H1 (cell line): ENCODE data around the gene HYAL4. TPM values are rescaled to one million over a fixed set of nuclear protein-coding genes. Genes with fewer than 3 reads are reported as not detected.

ENCODE experiments used
- CTCF ChIA-PET: fragments of 300-600 bp; sonication (Branson Sonifier 250); formaldehyde crosslinking; loops from one replicate; lab custom pipeline; 2021; ENCODE audit not compliant: partially characterized antibody; lab: Charles Lee
- POLR2A ChIA-PET: fragments of 300-600 bp; sonication (Branson Sonifier 250); formaldehyde crosslinking; loops from one replicate; lab custom pipeline; 2021; ENCODE audit warnings: inconsistent platforms; ENCODE audit not compliant: partially characterized antibody; lab: Charles Lee
- DNase-seq, 2 experiments: peaks; one replicate each; pipeline versions ENCODE4 v3.0.0 to v3.0.0-alpha.2; 2010 to 2022; ENCODE audit warnings: low spot score in 2 of 2, low read depth in 1 of 2, mixed read lengths in 1 of 2
- FAIRE-seq: peaks from 2 replicates; lab custom pipeline; 2011; peaks lifted over from hg19 to GRCh38; lab: Jason Lieb, UNC
- H2AFZ ChIP-seq: 2 replicates; pipeline ENCODE4 v1.8.1; 2012; ENCODE audit warnings: low read length, inconsistent platforms
- H2AK5ac ChIP-seq: 2 replicates; pipeline ENCODE4 v1.6.1; 2013; ENCODE audit warnings: low read depth, low read length
- H2BK120ac ChIP-seq: replicated peaks from 2 replicates; pipeline ENCODE3; 2013; ENCODE audit warnings: low read depth, low read length, inconsistent platforms
- H2BK12ac ChIP-seq: 2 replicates; pipeline ENCODE4 v1.6.1; 2013; ENCODE audit warnings: low read depth, low read length
- H2BK15ac ChIP-seq: 2 replicates; pipeline ENCODE4 v1.6.1; 2013; ENCODE audit warnings: low read length
- H2BK20ac ChIP-seq: 2 replicates; pipeline ENCODE4 v1.6.1; 2013; ENCODE audit warnings: low read length
- H2BK5ac ChIP-seq: 2 replicates; pipeline ENCODE4 v1.6.1; 2013; ENCODE audit warnings: low read depth, low read length
- H3K14ac ChIP-seq: 2 replicates; pipeline ENCODE4 v1.6.1; 2013; ENCODE audit warnings: inconsistent platforms; ENCODE audit not compliant: insufficient read length
- H3K18ac ChIP-seq: 2 replicates; pipeline ENCODE4 v1.6.1; 2013; ENCODE audit warnings: low read length; ENCODE audit errors: extremely low read depth
- H3K23ac ChIP-seq: 2 replicates; pipeline ENCODE4 v1.6.1; 2013; ENCODE audit warnings: inconsistent platforms; ENCODE audit not compliant: insufficient read length
- H3K23me2 ChIP-seq: 2 replicates; pipeline ENCODE4 v1.6.1; 2013; ENCODE audit warnings: low read depth, low read length
- H3K27ac ChIP-seq: 2 replicates; pipeline ENCODE4 v1.6.1; 2011; ENCODE audit warnings: low read depth, low read length, inconsistent platforms
- H3K27me3 ChIP-seq, 4 experiments: replicated peaks in 1 of 4; 1 replicate in 1 of 4; 2 replicates in 3 of 4; pipeline versions ENCODE4 v1.6.1 to v1.8.1; 2011 to 2013; ENCODE audit warnings: low read length in 3 of 4, mild to moderate bottlenecking in 3 of 4, inconsistent platforms in 2 of 4, mixed read lengths in 2 of 4, moderate library complexity in 1 of 4; ENCODE audit not compliant: control insufficient read depth in 3 of 4, insufficient read depth in 3 of 4; ENCODE audit errors: extremely low read depth in 1 of 4
- H3K36me3 ChIP-seq, 4 experiments: 2 replicates each; pipeline versions ENCODE4 v1.6.1 to v1.8.1; 2011 to 2013; ENCODE audit warnings: mild to moderate bottlenecking in 4 of 4, low read length in 3 of 4, moderate library complexity in 2 of 4, control low read depth in 1 of 4, inconsistent platforms in 1 of 4; ENCODE audit not compliant: insufficient read depth in 4 of 4, control insufficient read depth in 2 of 4
- H3K4ac ChIP-seq: replicated peaks from 2 replicates; pipeline ENCODE3; 2013; ENCODE audit warnings: low read length, low read depth, mixed read lengths, inconsistent platforms; ENCODE audit not compliant: insufficient read length
- H3K4me1 ChIP-seq, 4 experiments: replicated peaks in 1 of 4; 1 replicate in 1 of 4; 2 replicates in 3 of 4; pipeline versions ENCODE4 v1.6.1 to v1.8.1; 2011 to 2013; ENCODE audit warnings: low read length in 3 of 4, inconsistent platforms in 2 of 4, mixed read lengths in 1 of 4; ENCODE audit not compliant: insufficient read depth in 4 of 4, control insufficient read depth in 3 of 4
- H3K4me2 ChIP-seq, 2 experiments: 2 replicates each; pipeline versions ENCODE4 v1.6.1 to v1.8.1; 2011 to 2013; ENCODE audit warnings: low read depth in 2 of 2, low read length in 2 of 2, control low read depth in 1 of 2, inconsistent platforms in 1 of 2, mild to moderate bottlenecking in 1 of 2; ENCODE audit not compliant: insufficient read depth in 1 of 2
- H3K4me3 ChIP-seq, 4 experiments: fragments of 200-600, 300-600 bp in 1 of 4; sonication (generic), shearing (Covaris generic), sonication (Bioruptor Twin) in 1 of 4; 2 replicates each; pipeline versions ENCODE4 v1.5.1 to v1.8.1; 2011 to 2016; ENCODE audit warnings: low read length in 4 of 4, low read depth in 3 of 4, control low read depth in 2 of 4, inconsistent platforms in 2 of 4, mild to moderate bottlenecking in 2 of 4, mixed read lengths in 1 of 4, moderate library complexity in 1 of 4; ENCODE audit not compliant: insufficient read depth in 2 of 4; ENCODE audit errors: extremely low read depth in 1 of 4
- H3K56ac ChIP-seq: replicated peaks from 2 replicates; pipeline ENCODE3; 2013; ENCODE audit warnings: low read depth, mild to moderate bottlenecking, mixed read lengths, low read length, inconsistent platforms; ENCODE audit not compliant: insufficient read length
- H3K79me1 ChIP-seq: 2 replicates; pipeline ENCODE4 v1.6.1; 2013; ENCODE audit warnings: low read depth, low read length, control low read depth
- H3K79me2 ChIP-seq, 2 experiments: 2 replicates each; pipeline versions ENCODE4 v1.6.1 to v1.8.1; 2012 to 2013; ENCODE audit warnings: low read length in 2 of 2, mild to moderate bottlenecking in 2 of 2, inconsistent platforms in 1 of 2; ENCODE audit not compliant: insufficient read depth in 2 of 2, control insufficient read depth in 1 of 2
- H3K9ac ChIP-seq, 4 experiments: replicated peaks in 1 of 4; 1 replicate in 1 of 4; 2 replicates in 3 of 4; pipeline versions ENCODE4 v1.6.1 to v1.8.1; 2011 to 2013; ENCODE audit warnings: low read depth in 3 of 4, low read length in 3 of 4, control low read depth in 2 of 4, mild to moderate bottlenecking in 2 of 4, moderate library complexity in 2 of 4, inconsistent platforms in 1 of 4; ENCODE audit errors: extremely low read depth in 1 of 4
- H3K9me3 ChIP-seq, 2 experiments: 2 replicates each; pipeline versions ENCODE4 v1.6.1 to v1.8.1; 2012 to 2013; ENCODE audit warnings: mild to moderate bottlenecking in 2 of 2, moderate library complexity in 2 of 2, control low read depth in 1 of 2, inconsistent platforms in 1 of 2, low read depth in 1 of 2, low read length in 1 of 2, mixed read lengths in 1 of 2; ENCODE audit not compliant: insufficient read depth in 2 of 2
- H4K20me1 ChIP-seq, 2 experiments: replicated peaks in 1 of 2; 2 replicates each; pipeline versions ENCODE3 to v1.8.1; 2011 to 2013; ENCODE audit warnings: inconsistent platforms in 2 of 2, low read length in 2 of 2, mild to moderate bottlenecking in 1 of 2; ENCODE audit not compliant: insufficient read depth in 2 of 2, control insufficient read depth in 1 of 2
- H4K5ac ChIP-seq: 2 replicates; pipeline ENCODE4 v1.6.1; 2013; ENCODE audit warnings: low read length, low read depth, mixed read lengths, inconsistent platforms; ENCODE audit not compliant: insufficient read length
- H4K8ac ChIP-seq: 2 replicates; pipeline ENCODE4 v1.8.0; 2013; ENCODE audit warnings: mild to moderate bottlenecking, moderate library complexity, low read length, inconsistent platforms; ENCODE audit not compliant: insufficient read depth; ENCODE audit errors: extremely low read depth
- H4K91ac ChIP-seq: replicated peaks from 2 replicates; pipeline ENCODE3; 2013; ENCODE audit warnings: low read length, mixed read lengths, inconsistent platforms; ENCODE audit not compliant: insufficient read length
- ASH2L ChIP-seq: fragments of 200-600, 300-600 bp; sonication (generic); IDR thresholded peaks from one replicate; pipeline ENCODE4 v1.7.1; 2017; ENCODE audit warnings: low read length
- ATF3 ChIP-seq: IDR thresholded peaks from 2 replicates; pipeline ENCODE4 v1.6.1; 2011; ENCODE audit warnings: low read depth, mild to moderate bottlenecking, low read length; ENCODE audit not compliant: insufficient read depth
- EP300 ChIP-seq, 2 experiments: IDR thresholded peaks; 1 replicate in 1 of 2; 2 replicates in 1 of 2; pipeline ENCODE4 v1.6.1; 2011 to 2012; ENCODE audit warnings: low read depth in 2 of 2, low read length in 2 of 2, mild to moderate bottlenecking in 2 of 2, borderline replicate concordance in 1 of 2, inconsistent platforms in 1 of 2, moderate library complexity in 1 of 2
- SIN3A ChIP-seq, 2 experiments: IDR thresholded peaks in 1 of 2; conservative IDR thresholded peaks in 1 of 2; 2 replicates each; pipeline ENCODE4 v1.6.1; 2011 to 2012; ENCODE audit warnings: low read length in 2 of 2, improper control_type of control experiment in 1 of 2, low read depth in 1 of 2, mild to moderate bottlenecking in 1 of 2
- WGBS, 2 experiments: shearing (Covaris generic) in 1 of 2; methylation state at CpG; one replicate each; pipeline versions ENCODE4 v1.1.6 to v1.1.7; 2013 to 2015; ENCODE audit warnings: low lambda C conversion rate in 2 of 2, mixed read lengths in 2 of 2, inconsistent platforms in 1 of 2, low coverage in 1 of 2, missing lambda C conversion rate in 1 of 2; ENCODE audit not compliant: insufficient replicate concordance in 2 of 2, insufficient coverage in 1 of 2, insufficient read length in 1 of 2; ENCODE audit errors: extremely low coverage in 1 of 2, missing lambda C conversion rate in 1 of 2; 5-methylcytosine and 5-hydroxymethylcytosine counted together
- polyA plus RNA-seq, 7 experiments: library from polyadenylated mRNA; depleted of rRNA in 3 of 7; stranded (reverse) in 5 of 7; unstranded in 2 of 7; fragments of >200 nt in 5 of 7; fragments of 200-250 nt in 2 of 7; gene quantifications; 1 replicate in 5 of 7; 2 replicates in 1 of 7; 4 replicates in 1 of 7; pipeline versions ENCODE4 v1.2.1 to v1.2.3, GENCODE V29; 2011 to 2013; ENCODE audit warnings: missing spikeins in 2 of 7, mixed read lengths in 2 of 7
- total RNA-seq: library from RNA; stranded (reverse); fragmentation: NEBNext Ultra II Directional; extraction: Animal tissue kit (Norgen Biotek cat#: 25700); gene quantifications from 2 replicates; pipeline ENCODE4 v1.2.1, GENCODE V29; 2021

Gene HYAL4
- total and polyA plus RNA-seq, 2 of the 8 experiments (the other 6 are each of a cell fraction or from before 2014, with no cell fraction given) = not detected

GRCh38 chr7:123796568-123796967 lies 48.4 kb upstream of the HYAL4 start:
- no peak overlapping the region for H3K14ac ChIP-seq
- no peaks in the 10 kb centered on the region for H3K79me1 ChIP-seq
- ChIA-PET CTCF (interaction anchor here (1.0 to 6.0 kb wide), 9 partner anchors 19 to 305 kb away, joined by 3 to 71 read pairs (median 7); partner anchors contain the start of genes HYAL4 and WASL), POLR2A (no interaction called here)
- DNase-seq (no peak), FAIRE-seq (no peak)
- H3K23ac ChIP-seq = no peak overlapping the region
- no peak overlapping the region for H2BK120ac ChIP-seq
- no peak overlapping the region for H2BK20ac ChIP-seq
- H3K27me3 ChIP-seq = no peaks in the 10 kb centered on the region
- no peak overlapping the region for H2BK5ac ChIP-seq
- no peaks in the 10 kb centered on the region for H3K36me3 ChIP-seq
- no peak overlapping the region for H4K8ac ChIP-seq
- no peak overlapping the region; the same call in 1 of the 2 replicates for H2BK12ac ChIP-seq
- no peaks in the 10 kb centered on the region for H3K79me2 ChIP-seq
- no peaks in the 10 kb centered on the region for H3K23me2 ChIP-seq
- no peak overlapping the region for H2AFZ ChIP-seq
- WGBS, 2 experiments = 86% methylated on average over 1 of the region's 1 CpG; no CpG with 5 or more reads in 1 of the 2 experiments
- no peaks in the 10 kb centered on the region for H4K20me1 ChIP-seq
- peaks cover 0 to 3% of the 10 kb centered on the region in 2 experiments; a peak in 2 of 4 replicates for H3K9me3 ChIP-seq
- peaks cover 0 to 3% (median 1%) of the 10 kb centered on the region in 4 experiments; a peak in 2 of 7 replicates for H3K4me1 ChIP-seq
- no peak overlapping the region for H4K91ac ChIP-seq
- no peak overlapping the region for H3K4me2 ChIP-seq
- no peak overlapping the region for H2AK5ac ChIP-seq
- H3K27ac ChIP-seq = no peak overlapping the region
- no peak overlapping the region for H3K4ac ChIP-seq
- no peak overlapping the region for H3K18ac ChIP-seq
- no peak overlapping the region for H3K9ac ChIP-seq
- no peak overlapping the region for H2BK15ac ChIP-seq
- no peak overlapping the region for H4K5ac ChIP-seq
- TF ChIP-seq ATF3 (no peak), EP300 (IDR thresholded peaks at IDR 0.05; ENCODE audit: borderline replicate concordance in 1 of 2, low read depth in 2 of 2, low read length in 2 of 2) (no peak), ASH2L (no peak), SIN3A (conservative IDR thresholded peaks at IDR 0.05 in 1 of 2, IDR thresholded peaks at IDR 0.05 in 1 of 2; ENCODE audit: low read depth in 1 of 2, low read length in 2 of 2) (no peak)
- H3K4me3 ChIP-seq = no peak overlapping the region
- H3K56ac ChIP-seq = no peak overlapping the region
